HL-60 (cell line): ENCODE results near the gene RFESD.

Experiments
- DNase-seq, 2 experiments: peaks; one replicate each; pipeline ENCODE4 v3.0.0-alpha.2; 2010 to 2020; ENCODE audit warnings: low read depth in 1 of 2, low spot score in 1 of 2
- H3K27ac ChIP-seq: fragments of 250-450 bp; sonication (Bioruptor Pico); replicated peaks from 2 replicates; pipeline ENCODE4 v1.5.1; 2020; ENCODE audit warnings: mild to moderate bottlenecking, moderate library complexity
- H3K27me3 ChIP-seq: fragments of 250-450 bp; sonication (Bioruptor Pico); 2 replicates; pipeline ENCODE4 v1.5.1; 2021; ENCODE audit warnings: mild to moderate bottlenecking, moderate library complexity; ENCODE audit not compliant: insufficient read depth, poor library complexity, severe bottlenecking
- H3K4me3 ChIP-seq: replicated peaks from 2 replicates; pipeline ENCODE4 v1.5.1; 2011; ENCODE audit warnings: mild to moderate bottlenecking, control low read depth, low read length; ENCODE audit not compliant: insufficient read depth
- CTCF ChIP-seq: IDR thresholded peaks from one replicate; pipeline ENCODE4 v1.5.1; 2011; ENCODE audit warnings: low read length, control low read depth, inconsistent platforms; ENCODE audit not compliant: insufficient read depth
- GABPA ChIP-seq: IDR thresholded peaks from 2 replicates; pipeline ENCODE4 v1.6.1; 2012; ENCODE audit warnings: low read depth
- POLR2AphosphoS5 ChIP-seq: IDR thresholded peaks from 2 replicates; pipeline ENCODE4 v1.6.1; 2012; ENCODE audit warnings: low read depth
- REST ChIP-seq: IDR thresholded peaks from 2 replicates; pipeline ENCODE4 v1.6.1; 2012; ENCODE audit warnings: low read depth; ENCODE audit not compliant: insufficient replicate concordance
- SPI1 ChIP-seq: IDR thresholded peaks from 2 replicates; pipeline ENCODE4 v1.6.1; 2012; ENCODE audit warnings: low read depth, mild to moderate bottlenecking, borderline replicate concordance

RFESD gene

DNA sequence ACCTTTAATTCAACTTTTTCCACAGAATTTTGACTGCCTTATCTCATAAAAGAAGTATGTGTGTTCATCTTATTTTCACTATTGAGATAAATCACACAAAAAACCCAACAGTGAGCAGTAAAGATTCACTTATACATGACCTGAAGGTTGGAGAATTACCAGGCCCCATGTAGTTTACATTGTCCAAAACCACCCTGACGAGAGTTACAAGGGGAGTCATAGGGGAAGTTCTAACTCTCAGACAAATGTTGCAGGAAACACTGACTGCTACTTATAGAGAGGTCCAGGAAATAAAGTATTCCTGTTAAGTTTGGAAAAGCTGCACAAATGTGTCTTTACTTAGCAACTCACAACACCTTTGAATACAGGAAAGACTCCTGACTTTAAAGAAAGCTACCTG is 22.2 kb downstream of the RFESD start:
- no peak overlapping the region for H3K4me3 ChIP-seq
- no peak for TF ChIP-seq SPI1
- no peaks in the 10 kb centered on the region for H3K27me3 ChIP-seq
- DNase-seq: no peak
- no peak overlapping the region for H3K27ac ChIP-seq

GRCh38 chr5:95669540-95669939 is 23.0 kb downstream of the RFESD start:
- H3K27me3 ChIP-seq: no peaks in the 10 kb centered on the region
- no peak overlapping the region for H3K27ac ChIP-seq
- H3K4me3 ChIP-seq: no peak overlapping the region
- TF ChIP-seq GABPA (no peak), SPI1 (no peak), CTCF (no peak), POLR2AphosphoS5 (no peak), REST (no peak)
- no peak for DNase-seq

- Histone ChIP-seq H3K27ac (no peak overlapping the region), H3K27me3 (no peaks in the 10 kb centered on the region), H3K4me3 (no peak overlapping the region)
- no peak for DNase-seq
- TF ChIP-seq POLR2AphosphoS5: no peak
- TF ChIP-seq GABPA: no peak
- no peak for TF ChIP-seq SPI1
- TF ChIP-seq CTCF: no peak
- no peak for TF ChIP-seq REST
Observed at GRCh38 chr5:95669985-95670384, 23.4 kb downstream of the RFESD start.

GRCh38 chr5:95670568-95670967 is 24.0 kb downstream of the RFESD start:
- DNase-seq: no peak
- TF ChIP-seq CTCF: no peak
- TF ChIP-seq SPI1: no peak
- no peak for TF ChIP-seq REST
- H3K27ac ChIP-seq: no peak overlapping the region
- H3K27me3 ChIP-seq: no peaks in the 10 kb centered on the region
- H3K4me3 ChIP-seq: no peak overlapping the region
